ENCODE results near the gene NRXN3.

Gene NRXN3

DNA sequence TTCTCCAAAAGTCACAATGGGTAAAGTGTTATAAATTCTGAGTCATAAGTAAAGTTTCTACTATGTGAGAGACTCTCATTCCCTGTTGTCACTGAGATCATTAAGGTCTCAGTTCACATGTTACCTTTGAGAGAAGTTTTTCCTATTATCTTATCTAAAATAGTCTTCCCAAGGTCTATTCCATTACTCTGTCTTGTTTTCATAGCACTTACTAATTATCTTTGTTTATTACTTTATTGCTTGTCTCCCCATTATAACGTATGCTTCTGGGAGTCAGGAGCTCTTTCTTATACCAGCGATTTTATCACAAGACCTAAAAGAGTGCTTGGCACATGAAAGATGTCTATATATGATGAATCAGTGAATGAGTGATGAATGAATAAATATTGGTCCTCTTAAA, 1039.2 kb downstream of the NRXN3 start:
- POLR2A ChIA-PET, result no interaction called here
- TF ChIP-seq, protein P1, sequence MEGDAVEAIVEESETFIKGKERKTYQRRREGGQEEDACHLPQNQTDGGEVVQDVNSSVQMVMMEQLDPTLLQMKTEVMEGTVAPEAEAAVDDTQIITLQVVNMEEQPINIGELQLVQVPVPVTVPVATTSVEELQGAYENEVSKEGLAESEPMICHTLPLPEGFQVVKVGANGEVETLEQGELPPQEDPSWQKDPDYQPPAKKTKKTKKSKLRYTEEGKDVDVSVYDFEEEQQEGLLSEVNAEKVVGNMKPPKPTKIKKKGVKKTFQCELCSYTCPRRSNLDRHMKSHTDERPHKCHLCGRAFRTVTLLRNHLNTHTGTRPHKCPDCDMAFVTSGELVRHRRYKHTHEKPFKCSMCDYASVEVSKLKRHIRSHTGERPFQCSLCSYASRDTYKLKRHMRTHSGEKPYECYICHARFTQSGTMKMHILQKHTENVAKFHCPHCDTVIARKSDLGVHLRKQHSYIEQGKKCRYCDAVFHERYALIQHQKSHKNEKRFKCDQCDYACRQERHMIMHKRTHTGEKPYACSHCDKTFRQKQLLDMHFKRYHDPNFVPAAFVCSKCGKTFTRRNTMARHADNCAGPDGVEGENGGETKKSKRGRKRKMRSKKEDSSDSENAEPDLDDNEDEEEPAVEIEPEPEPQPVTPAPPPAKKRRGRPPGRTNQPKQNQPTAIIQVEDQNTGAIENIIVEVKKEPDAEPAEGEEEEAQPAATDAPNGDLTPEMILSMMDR (IDR thresholded peaks at IDR 0.05; ENCODE audit: control extremely low read depth, extremely low read depth, low read depth, missing control alignments), result no peak
- CTCF ChIA-PET, result no interaction called here
- DNase-seq (ENCODE audit: extremely low spot score), result no peak

DNA sequence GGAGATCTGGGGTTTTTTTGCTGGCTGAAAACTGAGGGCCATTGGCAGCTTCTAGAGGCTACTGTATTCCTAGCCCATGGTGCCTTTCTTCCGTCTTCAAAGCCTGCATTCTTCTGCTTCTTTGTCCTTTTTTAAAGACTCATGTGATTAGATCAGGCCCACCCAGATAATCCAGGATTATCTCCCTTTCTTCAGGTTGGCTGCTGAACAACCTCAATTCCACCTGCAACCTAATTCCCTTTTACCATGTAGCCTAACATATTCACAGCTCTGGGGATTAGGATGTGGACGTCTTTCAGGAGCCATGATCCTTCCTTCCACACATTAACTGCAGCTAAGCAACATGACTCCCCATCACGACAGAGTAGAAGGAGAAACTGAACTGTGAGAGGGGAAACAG, 1055.6 kb downstream of the NRXN3 start:
- ChIA-PET CTCF (interaction anchor here (1.1 kb wide), 1 partner anchor 11 kb away, joined by 3 read pairs; no protein-coding TSS in a partner anchor), POLR2A (no interaction called here)
- DNase-seq (ENCODE audit: extremely low spot score), result no peak
- TF ChIP-seq, protein P1 (IDR thresholded peaks at IDR 0.05; ENCODE audit: control extremely low read depth, extremely low read depth, low read depth, missing control alignments), result no peak

DNA sequence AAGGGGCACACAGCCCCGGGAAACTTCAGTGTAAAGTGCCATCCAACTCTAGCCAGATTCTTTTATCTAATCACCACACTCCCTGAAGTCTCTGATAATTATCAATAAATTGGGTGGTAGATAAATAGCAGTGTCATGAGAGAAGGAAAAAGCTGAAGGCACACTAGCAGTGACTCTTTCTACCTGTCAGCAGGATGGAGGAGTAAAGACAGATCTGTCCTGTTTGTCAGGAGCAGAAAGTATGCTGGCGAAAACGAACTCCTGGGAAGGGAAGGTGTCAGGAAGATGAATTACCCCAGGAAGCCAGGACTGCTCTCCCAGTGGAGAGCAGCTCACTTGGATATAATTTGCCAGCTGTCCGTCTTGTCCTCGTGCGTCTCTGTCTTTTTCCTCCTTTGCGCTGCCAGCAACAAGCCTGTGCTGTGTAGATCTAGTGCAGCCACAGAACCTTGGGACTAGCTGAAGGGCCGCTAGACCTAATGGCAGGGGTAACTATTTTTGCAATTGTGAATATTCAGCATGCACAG, 1059.3 kb downstream of the NRXN3 start:
- TF ChIP-seq, protein P1 (IDR thresholded peaks at IDR 0.05; ENCODE audit: control extremely low read depth, extremely low read depth, low read depth, missing control alignments), result no peak
- ChIA-PET CTCF (no interaction called here), POLR2A (no interaction called here)
- DNase-seq (ENCODE audit: extremely low spot score), result no peak

DNA sequence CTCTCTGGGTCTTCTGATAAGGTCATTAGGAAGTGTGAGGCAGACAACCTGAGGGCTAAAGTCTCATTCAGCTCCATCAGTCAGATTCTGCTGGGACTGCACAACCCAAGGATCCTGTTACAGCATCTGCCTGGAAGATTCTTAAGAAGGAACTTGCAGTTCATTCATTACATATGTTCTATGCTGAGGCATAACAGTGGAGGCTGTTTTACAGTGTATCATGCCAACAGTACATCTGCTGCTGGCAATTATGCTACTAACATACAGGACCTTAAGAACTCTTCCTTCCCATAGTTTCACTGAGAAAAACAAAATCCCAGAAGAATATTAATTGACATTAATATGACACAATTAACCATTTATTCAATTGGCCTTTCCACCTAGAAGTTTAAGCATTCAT, 1072.5 kb downstream of the NRXN3 start:
- ChIA-PET POLR2A (no interaction called here), CTCF (no interaction called here)
- no peak for DNase-seq (ENCODE audit: extremely low spot score)
- TF ChIP-seq, protein P1 (IDR thresholded peaks at IDR 0.05; ENCODE audit: control extremely low read depth, extremely low read depth, low read depth, missing control alignments), result no peak

DNA sequence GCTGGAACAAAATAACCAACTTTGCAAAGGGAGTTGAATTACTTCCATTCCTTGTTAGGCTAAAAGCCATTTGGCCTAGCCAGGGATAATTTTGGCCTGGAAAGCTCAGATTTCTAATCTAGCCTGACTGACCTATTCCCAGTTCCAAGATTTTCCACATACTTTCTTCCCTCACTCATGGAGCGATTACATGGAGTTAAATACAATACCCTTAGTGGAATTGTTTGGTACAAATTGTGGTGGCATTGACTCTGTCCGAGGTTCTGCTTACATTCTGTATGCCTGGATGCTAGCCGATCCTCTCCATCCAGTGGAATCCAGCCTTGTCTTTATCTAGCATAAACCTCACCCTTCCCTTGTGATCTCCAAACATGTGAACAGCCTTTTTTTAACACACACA, 1076.0 kb downstream of the NRXN3 start:
- DNase-seq (ENCODE audit: extremely low spot score), result no peak
- TF ChIP-seq, protein P1 (IDR thresholded peaks at IDR 0.05; ENCODE audit: control extremely low read depth, extremely low read depth, low read depth, missing control alignments), result no peak
- CTCF ChIA-PET, result no interaction called here
- POLR2A ChIA-PET, result no interaction called here

DNA sequence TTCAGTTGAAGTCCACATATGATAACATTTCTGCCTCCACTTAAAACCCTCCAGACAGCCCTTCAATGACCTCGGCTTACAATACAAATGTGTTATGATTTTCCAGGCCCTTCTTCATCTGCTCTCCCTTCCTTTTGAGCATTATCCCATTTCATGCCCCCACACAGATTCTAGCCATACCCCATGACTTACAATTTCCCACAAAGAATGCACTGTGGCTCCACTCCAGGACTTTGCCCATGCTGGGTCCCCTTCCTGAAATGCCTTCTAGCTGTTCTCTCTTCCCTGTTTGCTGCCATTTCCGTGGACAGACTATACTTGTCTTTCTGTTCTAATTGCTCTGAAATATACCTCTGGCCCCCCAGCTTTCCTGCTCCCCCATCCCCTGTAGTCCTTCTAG, 1078.0 kb downstream of the NRXN3 start:
- no peak for DNase-seq (ENCODE audit: extremely low spot score)
- POLR2A ChIA-PET, result no interaction called here
- CTCF ChIA-PET, result interaction anchor here (1.4 kb wide), 1 partner anchor 11 kb away, joined by 5 read pairs; no protein-coding TSS in a partner anchor
- TF ChIP-seq, protein P1 (IDR thresholded peaks at IDR 0.05; ENCODE audit: control extremely low read depth, extremely low read depth, low read depth, missing control alignments), result no peak

DNA sequence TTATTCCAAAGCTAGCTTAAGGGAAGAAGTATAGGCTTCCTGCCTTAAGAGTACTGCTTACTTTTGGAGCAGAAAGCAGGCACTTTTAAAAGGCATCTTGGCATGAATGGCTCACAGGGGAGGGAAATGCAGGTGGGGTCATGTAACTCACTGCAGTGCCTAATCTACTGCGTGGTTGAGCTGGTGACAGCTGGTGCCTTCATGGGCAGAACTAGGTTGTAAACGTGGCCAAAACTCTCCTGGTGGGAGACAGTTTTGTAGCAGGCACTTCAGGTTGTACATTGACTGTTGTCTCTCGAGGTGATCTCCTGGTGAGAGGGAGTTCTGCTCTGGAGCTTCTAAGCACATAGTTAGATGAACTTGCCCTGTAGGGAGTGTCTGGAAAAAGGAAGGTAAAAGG, 1078.6 kb downstream of the NRXN3 start:
- TF ChIP-seq, protein P1 (IDR thresholded peaks at IDR 0.05; ENCODE audit: control extremely low read depth, extremely low read depth, low read depth, missing control alignments), result no peak
- POLR2A ChIA-PET, result no interaction called here
- no peak for DNase-seq (ENCODE audit: extremely low spot score)
- CTCF ChIA-PET, result interaction anchor here (1.4 kb wide), 1 partner anchor 11 kb away, joined by 5 read pairs; no protein-coding TSS in a partner anchor
